NB4 (cell line): ENCODE measurements around the gene ETV6.

Experiments used
- POLR2A ChIP-seq: IDR thresholded peaks from 2 replicates; pipeline ENCODE4 v1.6.1; 2011; ENCODE audit warnings: mild to moderate bottlenecking; ENCODE audit not compliant: insufficient read length; ENCODE audit errors: extremely low read depth
- TF ChIP-seq, protein P1 (sequence below): IDR thresholded peaks from 2 replicates; pipeline ENCODE4 v1.6.1; 2011; ENCODE audit warnings: low read depth, low read length
- TF ChIP-seq, protein P2 (sequence below): IDR thresholded peaks from one replicate; pipeline ENCODE4 v1.5.1; 2012; ENCODE audit warnings: low read depth, low read length

DNA sequence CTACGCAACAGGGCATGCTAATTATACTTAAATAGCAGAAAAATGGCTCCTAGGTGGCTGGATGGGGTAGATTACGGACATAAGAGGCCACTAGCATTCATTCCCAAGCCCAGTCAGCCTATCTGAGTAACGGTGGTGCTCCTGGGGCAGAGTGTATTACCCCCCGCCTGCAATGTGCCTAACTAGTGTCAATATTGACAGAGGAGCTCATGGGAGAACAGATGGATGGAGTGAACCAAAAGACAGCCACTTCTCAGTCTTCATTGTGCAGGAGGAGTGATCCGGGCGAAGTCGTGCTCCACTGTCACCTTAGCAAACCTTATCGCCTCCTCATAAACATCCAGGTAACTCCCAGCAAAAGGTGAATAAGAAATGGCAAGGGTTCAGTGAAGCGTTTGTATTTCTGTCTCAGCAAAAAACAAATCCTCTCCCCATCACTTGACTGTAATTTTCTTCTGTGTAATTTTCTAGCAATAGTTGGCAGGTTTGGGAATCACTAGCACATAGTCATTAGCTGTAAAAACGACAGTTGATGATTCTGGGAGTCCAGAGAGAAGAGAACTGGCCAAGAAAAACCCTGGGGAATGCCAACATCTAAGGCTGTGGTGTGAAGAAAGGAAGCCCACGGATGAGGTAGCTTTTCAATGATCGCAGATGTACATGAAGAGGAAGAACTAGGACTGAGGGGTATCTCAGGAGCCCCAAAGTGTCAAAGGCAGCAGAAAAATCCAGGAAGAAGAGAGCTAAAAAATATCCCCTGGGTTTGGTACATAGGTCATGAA lies 294.6 kb downstream of the ETV6 start:
- TF ChIP-seq, protein P1, sequence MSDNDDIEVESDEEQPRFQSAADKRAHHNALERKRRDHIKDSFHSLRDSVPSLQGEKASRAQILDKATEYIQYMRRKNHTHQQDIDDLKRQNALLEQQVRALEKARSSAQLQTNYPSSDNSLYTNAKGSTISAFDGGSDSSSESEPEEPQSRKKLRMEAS: no peak
- TF ChIP-seq, protein P2, sequence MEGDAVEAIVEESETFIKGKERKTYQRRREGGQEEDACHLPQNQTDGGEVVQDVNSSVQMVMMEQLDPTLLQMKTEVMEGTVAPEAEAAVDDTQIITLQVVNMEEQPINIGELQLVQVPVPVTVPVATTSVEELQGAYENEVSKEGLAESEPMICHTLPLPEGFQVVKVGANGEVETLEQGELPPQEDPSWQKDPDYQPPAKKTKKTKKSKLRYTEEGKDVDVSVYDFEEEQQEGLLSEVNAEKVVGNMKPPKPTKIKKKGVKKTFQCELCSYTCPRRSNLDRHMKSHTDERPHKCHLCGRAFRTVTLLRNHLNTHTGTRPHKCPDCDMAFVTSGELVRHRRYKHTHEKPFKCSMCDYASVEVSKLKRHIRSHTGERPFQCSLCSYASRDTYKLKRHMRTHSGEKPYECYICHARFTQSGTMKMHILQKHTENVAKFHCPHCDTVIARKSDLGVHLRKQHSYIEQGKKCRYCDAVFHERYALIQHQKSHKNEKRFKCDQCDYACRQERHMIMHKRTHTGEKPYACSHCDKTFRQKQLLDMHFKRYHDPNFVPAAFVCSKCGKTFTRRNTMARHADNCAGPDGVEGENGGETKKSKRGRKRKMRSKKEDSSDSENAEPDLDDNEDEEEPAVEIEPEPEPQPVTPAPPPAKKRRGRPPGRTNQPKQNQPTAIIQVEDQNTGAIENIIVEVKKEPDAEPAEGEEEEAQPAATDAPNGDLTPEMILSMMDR: no peak
- no peak for TF ChIP-seq POLR2A
